ENCODE measurements around the gene LETM1. TPM values are rescaled to one million over a fixed set of nuclear protein-coding genes. Genes with fewer than 3 reads are reported as not detected.

Gene LETM1
- total and polyA plus RNA-seq, 2 experiments from 2014 or later, result 23.3 to 68.9 TPM

DNA sequence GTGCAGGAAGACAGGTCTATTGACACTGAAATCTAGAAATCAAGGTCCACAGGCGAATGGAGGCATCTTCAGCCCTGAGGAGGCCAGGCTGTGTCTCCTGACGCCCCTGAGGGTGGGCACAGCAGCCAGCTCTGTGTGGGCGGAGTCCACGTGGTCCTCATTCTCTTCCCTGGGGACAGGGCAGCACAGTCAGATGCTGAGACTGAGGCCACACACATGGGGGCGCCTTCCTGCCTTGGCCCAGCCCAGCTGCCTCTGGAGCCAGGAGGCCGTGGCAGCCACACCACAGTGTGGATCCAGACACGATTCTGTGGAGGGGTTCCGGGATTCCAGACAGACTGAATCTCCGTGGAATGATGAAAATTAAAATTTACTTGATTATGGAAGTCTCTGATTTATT, 42.0 kb downstream of the LETM1 start:
- Histone ChIP-seq H3K79me2 (replicated peaks; ENCODE audit: insufficient read depth) (no peaks in the 10 kb centered on the region), H3K4me1 (ENCODE audit: insufficient read depth) (no peaks in the 10 kb centered on the region), H3K4me2 (no peak overlapping the region), H3K27me3 (ENCODE audit: insufficient read depth) (no peaks in the 10 kb centered on the region), H3K36me3 (ENCODE audit: insufficient read depth) (peaks cover 8% of the 10 kb centered on the region; the same call in 1 of the 2 replicates), H3K4me3 (no peak overlapping the region), H2AFZ (no peak overlapping the region), H3K27ac (ENCODE audit: low read depth) (no peak overlapping the region), H3F3A (replicated peaks; ENCODE audit: low read depth) (0 out of 2 replicates have a peak, but pooled peaks cover 6% of the 10 kb centered on the region), H4K20me1 (replicated peaks; ENCODE audit: insufficient read depth) (peaks cover 5% of the 10 kb centered on the region; the same call in 1 of the 2 replicates), H3K9me2 (ENCODE audit: insufficient read depth) (no peaks in the 10 kb centered on the region)
- H3K27ac Mint-ChIP-seq, result no peak overlapping the region
- peaks cover 2% of the 10 kb centered on the region; the same call in 2 of the 3 replicates for H3K4me1 Mint-ChIP-seq
- DNase-seq (ENCODE audit: low spot score) (no peak), ATAC-seq (no peak)
- H3K36me3 Mint-ChIP-seq (ENCODE audit: low read depth), result peaks cover 28% of the 10 kb centered on the region
- H3K27me3 Mint-ChIP-seq (ENCODE audit: insufficient read depth, low read depth, poor library complexity), result peaks cover 7% of the 10 kb centered on the region
- no peaks in the 10 kb centered on the region for H3K9me3 Mint-ChIP-seq
- no peak for TF ChIP-seq ZNF331 (CRISPR knock-in tag; IDR thresholded peaks at IDR 0.05; ENCODE audit: low read depth)
- no peak for TF ChIP-seq NANOG (IDR thresholded peaks at IDR 0.05; ENCODE audit: borderline replicate concordance)
- TF ChIP-seq POLR2AphosphoS5 (IDR thresholded peaks at IDR 0.05; ENCODE audit: low read depth), result no peak
- no peak for TF ChIP-seq JUNB (IDR thresholded peaks at IDR 0.05; ENCODE audit: unreplicated experiment)
- TF ChIP-seq, protein P1, sequence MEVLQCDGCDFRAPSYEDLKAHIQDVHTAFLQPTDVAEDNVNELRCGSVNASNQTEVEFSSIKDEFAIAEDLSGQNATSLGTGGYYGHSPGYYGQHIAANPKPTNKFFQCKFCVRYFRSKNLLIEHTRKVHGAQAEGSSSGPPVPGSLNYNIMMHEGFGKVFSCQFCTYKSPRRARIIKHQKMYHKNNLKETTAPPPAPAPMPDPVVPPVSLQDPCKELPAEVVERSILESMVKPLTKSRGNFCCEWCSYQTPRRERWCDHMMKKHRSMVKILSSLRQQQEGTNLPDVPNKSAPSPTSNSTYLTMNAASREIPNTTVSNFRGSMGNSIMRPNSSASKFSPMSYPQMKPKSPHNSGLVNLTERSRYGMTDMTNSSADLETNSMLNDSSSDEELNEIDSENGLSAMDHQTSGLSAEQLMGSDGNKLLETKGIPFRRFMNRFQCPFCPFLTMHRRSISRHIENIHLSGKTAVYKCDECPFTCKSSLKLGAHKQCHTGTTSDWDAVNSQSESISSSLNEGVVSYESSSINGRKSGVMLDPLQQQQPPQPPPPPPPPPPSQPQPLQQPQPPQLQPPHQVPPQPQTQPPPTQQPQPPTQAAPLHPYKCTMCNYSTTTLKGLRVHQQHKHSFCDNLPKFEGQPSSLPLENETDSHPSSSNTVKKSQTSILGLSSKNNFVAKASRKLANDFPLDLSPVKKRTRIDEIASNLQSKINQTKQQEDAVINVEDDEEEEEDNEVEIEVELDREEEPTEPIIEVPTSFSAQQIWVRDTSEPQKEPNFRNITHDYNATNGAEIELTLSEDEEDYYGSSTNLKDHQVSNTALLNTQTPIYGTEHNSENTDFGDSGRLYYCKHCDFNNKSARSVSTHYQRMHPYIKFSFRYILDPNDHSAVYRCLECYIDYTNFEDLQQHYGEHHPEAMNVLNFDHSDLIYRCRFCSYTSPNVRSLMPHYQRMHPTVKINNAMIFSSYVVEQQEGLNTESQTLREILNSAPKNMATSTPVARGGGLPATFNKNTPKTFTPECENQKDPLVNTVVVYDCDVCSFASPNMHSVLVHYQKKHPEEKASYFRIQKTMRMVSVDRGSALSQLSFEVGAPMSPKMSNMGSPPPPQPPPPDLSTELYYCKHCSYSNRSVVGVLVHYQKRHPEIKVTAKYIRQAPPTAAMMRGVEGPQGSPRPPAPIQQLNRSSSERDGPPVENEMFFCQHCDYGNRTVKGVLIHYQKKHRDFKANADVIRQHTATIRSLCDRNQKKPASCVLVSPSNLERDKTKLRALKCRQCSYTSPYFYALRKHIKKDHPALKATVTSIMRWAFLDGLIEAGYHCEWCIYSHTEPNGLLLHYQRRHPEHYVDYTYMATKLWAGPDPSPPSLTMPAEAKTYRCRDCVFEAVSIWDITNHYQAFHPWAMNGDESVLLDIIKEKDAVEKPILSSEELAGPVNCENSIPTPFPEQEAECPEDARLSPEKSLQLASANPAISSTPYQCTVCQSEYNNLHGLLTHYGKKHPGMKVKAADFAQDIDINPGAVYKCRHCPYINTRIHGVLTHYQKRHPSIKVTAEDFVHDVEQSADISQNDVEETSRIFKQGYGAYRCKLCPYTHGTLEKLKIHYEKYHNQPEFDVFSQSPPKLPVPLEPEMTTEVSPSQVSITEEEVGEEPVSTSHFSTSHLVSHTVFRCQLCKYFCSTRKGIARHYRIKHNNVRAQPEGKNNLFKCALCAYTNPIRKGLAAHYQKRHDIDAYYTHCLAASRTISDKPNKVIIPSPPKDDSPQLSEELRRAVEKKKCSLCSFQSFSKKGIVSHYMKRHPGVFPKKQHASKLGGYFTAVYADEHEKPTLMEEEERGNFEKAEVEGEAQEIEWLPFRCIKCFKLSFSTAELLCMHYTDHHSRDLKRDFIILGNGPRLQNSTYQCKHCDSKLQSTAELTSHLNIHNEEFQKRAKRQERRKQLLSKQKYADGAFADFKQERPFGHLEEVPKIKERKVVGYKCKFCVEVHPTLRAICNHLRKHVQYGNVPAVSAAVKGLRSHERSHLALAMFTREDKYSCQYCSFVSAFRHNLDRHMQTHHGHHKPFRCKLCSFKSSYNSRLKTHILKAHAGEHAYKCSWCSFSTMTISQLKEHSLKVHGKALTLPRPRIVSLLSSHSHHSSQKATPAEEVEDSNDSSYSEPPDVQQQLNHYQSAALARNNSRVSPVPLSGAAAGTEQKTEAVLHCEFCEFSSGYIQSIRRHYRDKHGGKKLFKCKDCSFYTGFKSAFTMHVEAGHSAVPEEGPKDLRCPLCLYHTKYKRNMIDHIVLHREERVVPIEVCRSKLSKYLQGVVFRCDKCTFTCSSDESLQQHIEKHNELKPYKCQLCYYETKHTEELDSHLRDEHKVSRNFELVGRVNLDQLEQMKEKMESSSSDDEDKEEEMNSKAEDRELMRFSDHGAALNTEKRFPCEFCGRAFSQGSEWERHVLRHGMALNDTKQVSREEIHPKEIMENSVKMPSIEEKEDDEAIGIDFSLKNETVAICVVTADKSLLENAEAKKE (CRISPR knock-in tag; IDR thresholded peaks at IDR 0.05), result no peak
- TF ChIP-seq, protein P2, sequence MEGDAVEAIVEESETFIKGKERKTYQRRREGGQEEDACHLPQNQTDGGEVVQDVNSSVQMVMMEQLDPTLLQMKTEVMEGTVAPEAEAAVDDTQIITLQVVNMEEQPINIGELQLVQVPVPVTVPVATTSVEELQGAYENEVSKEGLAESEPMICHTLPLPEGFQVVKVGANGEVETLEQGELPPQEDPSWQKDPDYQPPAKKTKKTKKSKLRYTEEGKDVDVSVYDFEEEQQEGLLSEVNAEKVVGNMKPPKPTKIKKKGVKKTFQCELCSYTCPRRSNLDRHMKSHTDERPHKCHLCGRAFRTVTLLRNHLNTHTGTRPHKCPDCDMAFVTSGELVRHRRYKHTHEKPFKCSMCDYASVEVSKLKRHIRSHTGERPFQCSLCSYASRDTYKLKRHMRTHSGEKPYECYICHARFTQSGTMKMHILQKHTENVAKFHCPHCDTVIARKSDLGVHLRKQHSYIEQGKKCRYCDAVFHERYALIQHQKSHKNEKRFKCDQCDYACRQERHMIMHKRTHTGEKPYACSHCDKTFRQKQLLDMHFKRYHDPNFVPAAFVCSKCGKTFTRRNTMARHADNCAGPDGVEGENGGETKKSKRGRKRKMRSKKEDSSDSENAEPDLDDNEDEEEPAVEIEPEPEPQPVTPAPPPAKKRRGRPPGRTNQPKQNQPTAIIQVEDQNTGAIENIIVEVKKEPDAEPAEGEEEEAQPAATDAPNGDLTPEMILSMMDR (conservative IDR thresholded peaks at IDR 0.05; ENCODE audit: low read depth in 2 of 2), result peak in 1 of 2 experiments; percentile 42; a peak in 2 of 4 replicates
- TF ChIP-seq EZH2 (IDR thresholded peaks at IDR 0.05; ENCODE audit: low read depth, unreplicated experiment), result no peak
- no peak overlapping the region for H3K4me3 Mint-ChIP-seq

All from GM23338 (cell line).